Panc1 (cell line): ENCODE results near the gene UNC13A. TPM values are rescaled to one million over a fixed set of nuclear protein-coding genes. Genes with fewer than 3 reads are reported as not detected.

Source experiments
- ATAC-seq: fragments of 200-7000 bp; cut with Tn5 transposase; 2 replicates; pipeline ENCODE4 v1.9.1; 2020; ENCODE audit warnings: mild to moderate bottlenecking, moderate library complexity
- BruUV-seq: library from RNA; stranded (reverse); fragments of 400-500 nt; replicated peaks from 2 replicates; lab custom pipeline; 2021; lab: Mats Ljungman, UMichigan
- CTCF ChIA-PET: fragments of 300-600 bp; sonication (Branson Sonifier 250); formaldehyde crosslinking; loops from one replicate; lab custom pipeline; 2022; ENCODE audit warnings: antibody characterized with exemption; lab: Charles Lee
- POLR2A ChIA-PET: fragments of 300-600 bp; sonication (Branson Sonifier 250); formaldehyde crosslinking; loops from one replicate; lab custom pipeline; 2022; ENCODE audit warnings: antibody characterized with exemption; lab: Charles Lee
- DNase-seq: peaks from one replicate; pipeline ENCODE4 v3.0.0-alpha.2; 2010; ENCODE audit warnings: low read depth, low spot score
- H3K27ac ChIP-seq: 2 replicates; pipeline ENCODE4 v1.5.1; 2011; ENCODE audit warnings: mild to moderate bottlenecking, low read length, inconsistent platforms
- H3K27me3 ChIP-seq: fragments of 200-500 bp; sonication (Bioruptor generic); 2 replicates; pipeline ENCODE4 v1.6.0; 2014; ENCODE audit warnings: low read length, inconsistent platforms; ENCODE audit not compliant: control insufficient read depth, insufficient read depth
- H3K36me3 ChIP-seq: fragments of 200-500 bp; sonication (Bioruptor generic); 2 replicates; pipeline ENCODE4 v1.5.1; 2014; ENCODE audit warnings: inconsistent platforms, mild to moderate bottlenecking, low read length, moderate library complexity; ENCODE audit not compliant: control insufficient read depth, insufficient read depth
- H3K4me1 ChIP-seq: 2 replicates; pipeline ENCODE4 v1.5.1; 2011; ENCODE audit warnings: inconsistent platforms, mild to moderate bottlenecking, low read length, moderate library complexity; ENCODE audit not compliant: control insufficient read depth, insufficient read depth
- H3K4me3 ChIP-seq, 2 experiments: 2 replicates each; pipeline ENCODE4 v1.5.1; 2011 to 2012; ENCODE audit warnings: low read depth in 2 of 2, low read length in 2 of 2, mild to moderate bottlenecking in 2 of 2, inconsistent platforms in 1 of 2, moderate library complexity in 1 of 2
- H3K9me3 ChIP-seq: fragments of 200-500 bp; sonication (Bioruptor generic); 2 replicates; pipeline ENCODE4 v1.5.1; 2014; ENCODE audit warnings: low read depth, mild to moderate bottlenecking, inconsistent platforms, low read length, moderate library complexity; ENCODE audit not compliant: control insufficient read depth, insufficient read depth
- CTCF ChIP-seq: fragments of 450-650 bp; IDR thresholded peaks from 2 replicates; pipeline ENCODE4 v1.5.1; 2017; ENCODE audit warnings: mild to moderate bottlenecking
- POLR2AphosphoS5 ChIP-seq: IDR thresholded peaks from 2 replicates; pipeline ENCODE4 v1.6.1; 2012; ENCODE audit warnings: mild to moderate bottlenecking, low read depth, low read length, moderate library complexity
- SIN3A ChIP-seq: IDR thresholded peaks from 2 replicates; pipeline ENCODE4 v1.6.1; 2012; ENCODE audit warnings: low read depth, mild to moderate bottlenecking, low read length, moderate library complexity, borderline replicate concordance; ENCODE audit not compliant: insufficient read depth
- TCF7L2 ChIP-seq: IDR thresholded peaks from 2 replicates; pipeline ENCODE4 v1.6.1; 2011; ENCODE audit warnings: mild to moderate bottlenecking, low read depth, low read length, inconsistent platforms
- in situ Hi-C: cut with HindIII; loops from 2 replicates; pipeline ENCODE4 v1.10.0; 2016; ENCODE audit warnings: low sequenced_read_pairs, low pct_unique_long_range_greater_than_20kb
- intact Hi-C: fragments of 100-400 bp; cut with micrococcal nuclease; formaldehyde crosslinking; loops from one replicate; pipeline ENCODE4 v1.10.0; 2022; ENCODE audit not compliant: unreplicated experiment
- total RNA-seq: library from RNA; stranded (reverse); gene quantifications from one replicate; pipeline ENCODE4 v1.2.1, GENCODE V29; 2021; ENCODE audit not compliant: unreplicated experiment
- TF ChIP-seq, protein P1 (sequence below), 2 experiments: IDR thresholded peaks; 2 replicates each; pipeline ENCODE4 v1.6.1; 2011 to 2012; ENCODE audit warnings: low read depth in 2 of 2, control low read depth in 1 of 2, low read length in 1 of 2, mild to moderate bottlenecking in 1 of 2, moderate library complexity in 1 of 2; ENCODE audit not compliant: insufficient read depth in 1 of 2

The UNC13A gene
- total RNA-seq, 1 experiment from 2014 or later, result 0.46 TPM

DNA sequence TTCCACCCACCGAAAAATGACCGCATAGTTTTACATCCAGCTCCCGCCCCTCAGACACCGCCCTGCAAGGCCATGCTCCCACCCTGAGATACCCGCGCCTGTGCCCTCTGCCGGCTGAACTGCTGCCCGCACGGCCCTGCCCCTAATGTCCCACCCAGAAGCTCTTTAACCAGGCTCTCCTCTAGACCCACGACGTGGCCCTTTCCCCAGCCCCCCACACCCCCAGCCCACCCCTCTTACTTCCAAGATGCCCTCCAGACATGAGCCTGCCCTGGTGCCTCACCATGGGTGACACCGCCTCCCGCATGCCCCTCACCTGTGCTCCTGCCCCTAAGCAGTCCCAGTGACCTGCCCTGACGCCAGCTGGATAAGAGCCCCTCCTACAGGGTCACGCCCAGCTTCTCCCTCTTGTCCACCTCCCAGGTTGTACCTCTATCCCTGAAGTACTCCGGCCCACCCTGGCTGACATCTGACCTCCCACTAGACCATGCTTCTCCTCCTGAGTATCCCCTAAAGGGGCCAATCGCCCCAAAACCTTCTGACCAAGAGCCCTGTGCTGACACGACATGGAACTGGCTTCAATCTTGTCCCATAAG is 81.5 kb downstream of the UNC13A start:
- DNase-seq (no peak), ATAC-seq (peak; percentile 79)
- ChIA-PET POLR2A (interaction anchor here (0.7 kb wide), 1 partner anchor 51 kb away, joined by 5 read pairs; no protein-coding TSS in a partner anchor), CTCF (interaction anchor here (0.5 to 1.3 kb wide), 4 partner anchors 33 to 168 kb away, joined by 3 to 6 read pairs (median 3); no protein-coding TSS in a partner anchor)
- intact Hi-C loops, result no loop called here
- in situ Hi-C loops, result no loop called here
- Histone ChIP-seq H3K27ac (no peak overlapping the region), H3K27me3 (no peaks in the 10 kb centered on the region), H3K36me3 (no peaks in the 10 kb centered on the region), H3K9me3 (no peaks in the 10 kb centered on the region), H3K4me3 (peak overlapping the region; percentile 46 to 57), H3K4me1 (no peaks in the 10 kb centered on the region)
- no peak for TF ChIP-seq CTCF
- no TSS peak for BruUV-seq

DNA sequence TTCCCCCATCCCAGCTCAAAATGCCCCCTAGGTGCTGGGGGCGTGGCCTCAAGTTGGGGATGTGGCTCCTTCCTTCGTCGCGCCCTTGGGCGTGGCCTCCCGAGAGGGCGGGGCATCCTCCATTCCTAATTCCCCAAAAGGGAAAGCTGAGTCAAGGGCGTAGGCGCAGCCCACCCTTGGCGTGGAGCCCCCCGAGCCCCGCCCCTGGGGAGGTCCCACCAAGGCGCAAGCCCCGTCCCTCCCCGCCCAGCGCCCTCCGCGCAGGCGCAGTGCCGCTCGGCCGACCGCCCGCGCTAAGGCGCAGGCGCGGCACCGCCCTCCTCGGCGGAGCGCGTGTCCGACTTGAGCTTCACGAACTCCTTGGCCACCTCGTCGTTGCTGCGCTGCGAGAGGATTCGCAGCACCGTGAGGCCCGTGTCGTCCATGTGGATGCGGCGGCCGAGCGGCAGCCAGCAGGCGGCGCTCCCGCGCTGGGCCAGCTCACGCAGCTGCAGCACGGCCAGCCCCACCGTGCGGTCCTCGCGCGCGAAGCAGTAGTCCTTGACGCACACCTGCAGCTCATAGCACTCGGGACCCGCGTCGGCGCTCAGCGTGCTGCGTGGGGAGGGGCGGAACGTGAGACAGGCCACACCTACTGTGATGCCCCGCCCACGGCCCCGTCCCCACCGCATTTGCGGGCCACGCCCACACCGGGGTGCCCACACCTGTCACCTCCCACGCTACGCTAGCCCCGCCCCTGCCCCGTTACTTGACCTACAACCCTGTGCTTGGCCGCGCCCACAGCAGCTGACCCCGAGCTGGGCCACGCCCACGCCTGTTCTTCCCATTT is 82.2 kb downstream of the UNC13A start:
- H3K36me3 ChIP-seq, result no peaks in the 10 kb centered on the region
- in situ Hi-C loops, result no loop called here
- ChIA-PET CTCF (interaction anchor here (0.5 to 1.3 kb wide), 5 partner anchors 33 to 169 kb away, joined by 3 to 6 read pairs (median 3); no protein-coding TSS in a partner anchor), POLR2A (interaction anchor here (0.5 to 0.7 kb wide), 2 partner anchors 52 to 155 kb away, joined by 5 to 6 read pairs; no protein-coding TSS in a partner anchor)
- peak overlapping the region; percentile 46 to 57 for H3K4me3 ChIP-seq
- DNase-seq (peak; percentile 69), ATAC-seq (peak; percentile 92)
- no peaks in the 10 kb centered on the region for H3K9me3 ChIP-seq
- peak overlapping the region; percentile 71 for H3K27ac ChIP-seq
- TF ChIP-seq TCF7L2 (no peak), POLR2AphosphoS5 (peak; percentile 43; the same call in 1 of the 2 replicates), CTCF (peak; percentile 67; the same call in 1 of the 2 replicates), SIN3A (0 out of 2 replicates have a peak, but pooled peaks have one; percentile 27)
- TF ChIP-seq, protein P1, sequence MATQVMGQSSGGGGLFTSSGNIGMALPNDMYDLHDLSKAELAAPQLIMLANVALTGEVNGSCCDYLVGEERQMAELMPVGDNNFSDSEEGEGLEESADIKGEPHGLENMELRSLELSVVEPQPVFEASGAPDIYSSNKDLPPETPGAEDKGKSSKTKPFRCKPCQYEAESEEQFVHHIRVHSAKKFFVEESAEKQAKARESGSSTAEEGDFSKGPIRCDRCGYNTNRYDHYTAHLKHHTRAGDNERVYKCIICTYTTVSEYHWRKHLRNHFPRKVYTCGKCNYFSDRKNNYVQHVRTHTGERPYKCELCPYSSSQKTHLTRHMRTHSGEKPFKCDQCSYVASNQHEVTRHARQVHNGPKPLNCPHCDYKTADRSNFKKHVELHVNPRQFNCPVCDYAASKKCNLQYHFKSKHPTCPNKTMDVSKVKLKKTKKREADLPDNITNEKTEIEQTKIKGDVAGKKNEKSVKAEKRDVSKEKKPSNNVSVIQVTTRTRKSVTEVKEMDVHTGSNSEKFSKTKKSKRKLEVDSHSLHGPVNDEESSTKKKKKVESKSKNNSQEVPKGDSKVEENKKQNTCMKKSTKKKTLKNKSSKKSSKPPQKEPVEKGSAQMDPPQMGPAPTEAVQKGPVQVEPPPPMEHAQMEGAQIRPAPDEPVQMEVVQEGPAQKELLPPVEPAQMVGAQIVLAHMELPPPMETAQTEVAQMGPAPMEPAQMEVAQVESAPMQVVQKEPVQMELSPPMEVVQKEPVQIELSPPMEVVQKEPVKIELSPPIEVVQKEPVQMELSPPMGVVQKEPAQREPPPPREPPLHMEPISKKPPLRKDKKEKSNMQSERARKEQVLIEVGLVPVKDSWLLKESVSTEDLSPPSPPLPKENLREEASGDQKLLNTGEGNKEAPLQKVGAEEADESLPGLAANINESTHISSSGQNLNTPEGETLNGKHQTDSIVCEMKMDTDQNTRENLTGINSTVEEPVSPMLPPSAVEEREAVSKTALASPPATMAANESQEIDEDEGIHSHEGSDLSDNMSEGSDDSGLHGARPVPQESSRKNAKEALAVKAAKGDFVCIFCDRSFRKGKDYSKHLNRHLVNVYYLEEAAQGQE (IDR thresholded peaks at IDR 0.05; ENCODE audit: insufficient read depth in 1 of 2, low read depth in 2 of 2, low read length in 1 of 2), result peak in 1 of 2 experiments; percentile 59; a peak in 1 of 4 replicates
- intact Hi-C loops, result no loop called here
- no peaks in the 10 kb centered on the region for H3K27me3 ChIP-seq
- no peaks in the 10 kb centered on the region for H3K4me1 ChIP-seq
- BruUV-seq, result no TSS peak
